HK-2 (cell line): ENCODE data around the gene LRRC8A.
"Not testable (repeated sequence)": the region's sequence is repeated elsewhere in the genome, so short reads cannot be mapped to it uniquely, and the experiment has no call there.

Source experiments
- DNase-seq: peaks from one replicate; pipeline ENCODE4 v3.0.0-alpha.2; 2018; ENCODE audit not compliant: unreplicated experiment

The LRRC8A gene

GRCh38 chr9:128881884-128882676 is at the start of gene LRRC8A, which contains the start of gene KYAT1:
Gene LRRC8A, plus strand, starts transcription at chr9:128882133. Its CDS starts 25,032 bp downstream, at chr9:128907165.
Gene KYAT1, minus strand, starts transcription at chr9:128881950. Its CDS starts 36,545 bp downstream, at chr9:128845405.
- peak; percentile 97 for DNase-seq

- no peak for DNase-seq
Measured at GRCh38 chr9:128833696-128834095, 48.2 kb upstream of the LRRC8A start.

- DNase-seq = no peak
Measured at GRCh38 chr9:128835246-128836210, 46.4 kb upstream of the LRRC8A start.

- no peak for DNase-seq
Measured at GRCh38 chr9:128836509-128837145, 45.3 kb upstream of the LRRC8A start.

GRCh38 chr9:128838338-128838737 is 43.6 kb upstream of the LRRC8A start:
- no peak for DNase-seq

- no peak for DNase-seq
Measured at GRCh38 chr9:128840524-128840923, 41.4 kb upstream of the LRRC8A start.

GRCh38 chr9:128841694-128842492 is 40.0 kb upstream of the LRRC8A start:
- no peak for DNase-seq

DNA sequence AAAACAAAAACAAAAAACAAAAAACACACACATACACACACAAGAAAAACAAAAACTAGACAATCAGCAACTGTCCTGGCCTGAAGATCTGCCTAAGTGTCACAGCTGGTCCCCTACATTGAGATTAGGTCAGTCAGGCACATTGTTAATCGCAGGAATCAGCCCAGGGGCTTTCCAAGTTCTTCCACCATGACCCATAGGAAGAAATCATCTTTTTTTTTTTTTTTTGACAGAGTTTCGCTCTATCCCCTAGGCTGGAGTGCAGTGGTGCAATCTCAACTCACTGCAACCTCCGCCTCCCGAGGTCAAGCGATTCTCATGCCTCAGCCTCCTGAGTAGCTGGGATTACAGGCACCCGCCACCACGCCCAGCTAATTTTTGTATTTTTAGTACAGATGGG is 38.8 kb upstream of the LRRC8A start:
- DNase-seq = not testable (repeated sequence)

GRCh38 chr9:128845186-128845931 is 36.6 kb upstream of the LRRC8A start:
- no peak for DNase-seq

GRCh38 chr9:128846680-128847030 is 35.3 kb upstream of the LRRC8A start:
- no peak for DNase-seq

DNA sequence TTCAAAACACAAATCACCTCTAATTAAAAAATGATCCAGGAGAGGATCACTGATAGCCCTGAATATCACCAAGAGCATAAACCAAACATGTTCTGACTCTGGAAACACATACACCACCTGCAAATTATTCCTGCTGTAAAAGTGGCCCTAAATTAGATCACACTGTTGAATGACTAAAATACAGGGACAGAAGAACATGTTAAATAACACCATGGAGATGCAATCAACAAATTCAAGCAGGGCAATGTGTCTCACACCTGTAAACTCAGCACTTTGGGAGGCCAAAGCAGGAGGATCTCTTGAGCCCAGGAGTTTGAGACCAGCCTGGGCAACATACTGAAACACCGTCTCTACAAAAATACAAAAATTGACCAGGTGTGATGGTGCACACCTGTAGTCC is 34.1 kb upstream of the LRRC8A start:
- no peak for DNase-seq

GRCh38 chr9:128851024-128851423 is 30.9 kb upstream of the LRRC8A start:
- DNase-seq = not testable (repeated sequence)

DNA sequence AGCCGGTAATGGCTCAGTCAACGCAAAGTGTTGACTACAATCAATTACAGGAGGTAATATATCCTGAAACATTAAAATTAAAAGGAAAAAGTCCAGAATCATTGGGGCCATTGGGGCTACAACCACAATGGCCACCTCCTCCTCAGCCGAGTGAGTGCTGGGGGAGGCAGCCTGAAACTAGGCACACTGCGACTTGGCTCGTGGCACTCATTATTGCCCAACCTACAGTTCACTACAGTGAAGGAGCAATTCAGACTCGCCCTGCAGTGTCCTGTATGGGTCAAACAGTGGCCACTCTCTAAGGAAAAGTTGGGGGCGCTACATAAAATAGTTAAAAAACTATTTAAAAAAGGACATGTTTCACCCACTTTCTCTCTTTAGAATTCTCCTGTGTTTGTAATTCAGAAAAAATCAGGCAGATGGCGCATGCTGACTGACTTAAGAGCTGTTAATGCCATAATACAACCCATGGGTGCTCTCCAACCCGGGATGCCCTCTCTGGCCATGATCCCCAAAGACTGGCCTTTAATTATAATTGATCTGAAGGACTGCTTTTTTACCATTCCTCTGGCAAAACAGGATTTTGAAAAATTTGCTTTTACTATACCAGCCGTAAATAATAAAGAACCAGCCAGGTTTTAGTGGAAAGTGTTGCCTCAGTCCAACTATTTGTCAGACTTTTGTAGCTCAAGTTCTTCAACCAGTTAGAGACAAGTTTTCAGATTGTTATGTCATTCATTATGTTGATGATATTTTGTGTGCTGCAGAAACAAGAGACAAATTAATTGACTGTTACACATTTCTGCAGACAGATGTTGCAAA is 29.9 kb upstream of the LRRC8A start:
- not testable (repeated sequence) for DNase-seq

GRCh38 chr9:128852646-128853045 is 29.3 kb upstream of the LRRC8A start:
- DNase-seq = not testable (repeated sequence)

DNA sequence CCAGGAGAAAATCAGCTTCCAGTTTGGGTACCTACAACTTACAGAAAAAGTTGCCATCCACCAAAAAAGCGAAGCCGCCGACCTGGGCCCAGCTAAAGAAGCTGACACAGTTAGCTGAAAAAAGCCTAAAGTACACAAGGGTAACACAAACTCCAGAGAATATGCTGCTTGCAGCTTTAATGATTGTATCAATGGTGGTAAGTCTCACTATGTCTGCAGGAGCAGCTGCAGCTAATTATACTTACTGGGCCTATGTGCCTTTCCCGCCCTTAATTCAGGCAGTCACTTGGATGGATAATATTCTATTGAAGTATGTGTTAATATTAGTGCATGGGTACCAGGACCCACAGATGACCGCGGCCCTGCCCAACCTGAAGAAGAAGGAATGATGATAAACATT is 27.5 kb upstream of the LRRC8A start:
- not testable (repeated sequence) for DNase-seq

- not testable (repeated sequence) for DNase-seq
Measured at GRCh38 chr9:128858476-128858875, 23.5 kb upstream of the LRRC8A start.

GRCh38 chr9:128860937-128861336 is 21.0 kb upstream of the LRRC8A start:
- no peak for DNase-seq

DNA sequence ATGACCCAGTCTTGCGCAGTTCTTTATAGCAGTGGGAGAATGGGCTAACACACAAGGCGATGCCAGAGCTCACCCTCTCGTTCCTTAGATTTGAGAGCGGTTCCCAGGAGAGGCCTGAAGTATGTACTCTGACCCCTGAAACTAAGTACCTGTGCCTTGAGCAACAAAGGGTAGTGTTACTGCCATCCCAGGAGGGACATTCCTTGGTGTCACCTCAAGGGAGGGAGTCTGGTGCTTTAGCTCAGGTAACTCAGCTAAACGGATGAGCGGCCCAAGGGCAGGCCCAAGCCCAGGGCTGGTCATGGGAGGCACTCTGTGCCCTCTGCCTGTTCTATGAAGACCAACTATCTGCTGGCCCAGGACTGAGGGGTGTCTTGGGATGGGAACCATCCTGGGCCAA is 20.4 kb upstream of the LRRC8A start:
- no peak for DNase-seq

DNA sequence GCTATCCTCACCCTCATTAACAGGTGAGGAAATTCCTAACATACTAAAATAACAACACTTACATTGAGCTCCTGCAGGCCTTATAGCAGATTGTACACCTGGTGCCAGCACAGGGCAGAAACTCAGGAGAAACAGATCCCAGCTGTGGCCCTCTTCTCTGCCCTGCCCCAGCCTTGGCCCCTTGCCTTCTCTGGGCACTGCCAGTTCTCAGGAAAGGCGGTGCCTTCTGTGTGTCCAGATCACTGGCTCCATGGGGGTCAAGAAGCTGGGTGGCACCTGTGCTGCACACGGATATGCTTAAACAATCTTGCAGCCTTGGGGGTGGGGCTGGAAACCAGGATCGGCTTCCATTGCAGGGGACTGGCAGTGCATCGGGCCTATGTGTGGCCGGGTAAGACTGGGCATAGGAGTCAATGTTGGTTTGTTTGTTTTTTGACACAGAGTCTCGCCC is 19.5 kb upstream of the LRRC8A start:
- DNase-seq = no peak

- DNase-seq = peak; percentile 84
Measured at GRCh38 chr9:128863647-128864046, 18.3 kb upstream of the LRRC8A start.
